ENCODE results near the gene CYP1A2. TPM values are rescaled to one million over a fixed set of nuclear protein-coding genes. Genes with fewer than 3 reads are reported as not detected.

CYP1A2 gene
- total and polyA plus RNA-seq, 11 donors: not detected

Small RNA genes lying within 50 kb of the gene (microRNA-seq; reads per million reads assigned to microRNA genes)
- gene MIR4513: 0 reads per million in 4 donors

Other genes with a start within 250 kb of the CYP1A2 start
- 1 to 10 TPM; 1.3 to 4.3 (median 2.6) TPM for gene ARID3B, start 207.6 kb upstream of the CYP1A2 start, total RNA-seq
- 1 to 10 TPM; 1.9 to 2.1 TPM for gene ARID3B, start 207.6 kb upstream of the CYP1A2 start, polyA plus RNA-seq
- 10 to 100 TPM; 32.8 to 75.9 (median 49.9) TPM for gene CLK3, start 133.0 kb upstream of the CYP1A2 start, total RNA-seq
- 10 to 100 TPM; 31.0 to 43.5 TPM for gene CLK3, start 133.0 kb upstream of the CYP1A2 start, polyA plus RNA-seq
- gene EDC3, start 52.8 kb upstream of the CYP1A2 start, total RNA-seq: 10 to 100 TPM in 8 of 9 donors, 1 to 10 TPM in 1; 7.3 to 23.0 (median 16.5) TPM
- gene EDC3, start 52.8 kb upstream of the CYP1A2 start, polyA plus RNA-seq: 10 to 100 TPM in 1 of 2 donors, 1 to 10 TPM in 1; 8.3 to 17.1 TPM
- under 1 TPM in 6 of 9 donors, not detected in 3; 0.16 to 0.91 (median 0.34) TPM for gene CYP1A1, start 23.3 kb upstream of the CYP1A2 start, total RNA-seq
- gene CYP1A1, start 23.3 kb upstream of the CYP1A2 start, polyA plus RNA-seq: under 1 TPM; 0.08 to 0.38 TPM
- gene CSK, start 33.2 kb downstream of the CYP1A2 start, total RNA-seq: 10 to 100 TPM; 19.1 to 66.7 (median 28.4) TPM
- gene CSK, start 33.2 kb downstream of the CYP1A2 start, polyA plus RNA-seq: 10 to 100 TPM; 23.9 to 24.7 TPM
- 10 to 100 TPM in 2 of 9 donors, 1 to 10 TPM in 5, under 1 TPM in 2; 0.19 to 16.3 (median 7.8) TPM for gene LMAN1L, start 64.0 kb downstream of the CYP1A2 start, total RNA-seq
- 1 to 10 TPM in 1 of 2 donors, not detected in 1; 5.8 TPM for gene LMAN1L, start 64.0 kb downstream of the CYP1A2 start, polyA plus RNA-seq
- gene CPLX3, start 77.8 kb downstream of the CYP1A2 start, total RNA-seq: 1 to 10 TPM in 5 of 9 donors, under 1 TPM in 1, not detected in 3; 0.14 to 3.3 (median 2.0) TPM
- gene CPLX3, start 77.8 kb downstream of the CYP1A2 start, polyA plus RNA-seq: 1 to 10 TPM in 1 of 2 donors, under 1 TPM in 1; 0.06 to 1.5 TPM
- 10 to 100 TPM; 22.6 to 39.3 (median 29.5) TPM for gene ULK3, start 94.3 kb downstream of the CYP1A2 start, total RNA-seq
- 10 to 100 TPM; 28.0 to 29.3 TPM for gene ULK3, start 94.3 kb downstream of the CYP1A2 start, polyA plus RNA-seq
- 10 to 100 TPM; 34.9 to 84.8 (median 46.0) TPM for gene SCAMP2, start 124.5 kb downstream of the CYP1A2 start, total RNA-seq
- 10 to 100 TPM; 25.1 to 90.5 TPM for gene SCAMP2, start 124.5 kb downstream of the CYP1A2 start, polyA plus RNA-seq
- gene MPI, start 141.2 kb downstream of the CYP1A2 start, total RNA-seq: 10 to 100 TPM; 22.4 to 85.7 (median 59.3) TPM
- 10 to 100 TPM; 28.9 to 44.2 TPM for gene MPI, start 141.2 kb downstream of the CYP1A2 start, polyA plus RNA-seq
- 100 to 1,000 TPM in 3 of 9 donors, 10 to 100 TPM in 6; 37.0 to 110 (median 88.8) TPM for gene FAM219B, start 158.0 kb downstream of the CYP1A2 start, total RNA-seq
- gene FAM219B, start 158.0 kb downstream of the CYP1A2 start, polyA plus RNA-seq: 10 to 100 TPM; 31.3 to 39.0 TPM
- 1,000 to 10,000 TPM in 5 of 9 donors, 100 to 1,000 TPM in 4; 754 to 1,537 (median 1,120) TPM for gene COX5A, start 189.2 kb downstream of the CYP1A2 start, total RNA-seq
- 1,000 to 10,000 TPM; 1,480 to 2,918 TPM for gene COX5A, start 189.2 kb downstream of the CYP1A2 start, polyA plus RNA-seq
- 1 to 10 TPM; 1.1 to 5.8 (median 2.1) TPM for gene RPP25, start 207.9 kb downstream of the CYP1A2 start, total RNA-seq
- gene RPP25, start 207.9 kb downstream of the CYP1A2 start, polyA plus RNA-seq: 1 to 10 TPM; 1.6 to 4.0 TPM
- 1 to 10 TPM; 1.7 to 7.1 (median 4.2) TPM for gene SCAMP5, start 246.7 kb downstream of the CYP1A2 start, total RNA-seq
- gene SCAMP5, start 246.7 kb downstream of the CYP1A2 start, polyA plus RNA-seq: 1 to 10 TPM in 1 of 2 donors, under 1 TPM in 1; 0.91 to 7.4 TPM